ENCODE measurements around the gene POLR2E. TPM values are rescaled to one million over a fixed set of nuclear protein-coding genes. Genes with fewer than 3 reads are reported as not detected.
A peak's percentile ranks its signal among the peaks of the same experiment; 100 is the strongest.

The POLR2E gene
- polyA plus RNA-seq, 3 donors = 183 to 222 (median 195) TPM

GRCh38 chr19:1112268-1113029 lies 17.3 kb upstream of the POLR2E start:
- no peak overlapping the region for H3K27ac ChIP-seq (ENCODE audit: low read depth in 1 of 2, low read length in 2 of 2)

More at GRCh38 chr19:1112268-1113029, 17.3 kb upstream of the POLR2E start:
- 92% methylated on average over 39 of the region's 71 CpGs for WGBS (ENCODE audit: insufficient coverage)
- no peak for TF ChIP-seq CTCF (IDR thresholded peaks at IDR 0.05)
- no peak overlapping the region for H3K4me3 ChIP-seq (replicated peaks in 1 of 3; ENCODE audit: low read depth in 2 of 3, low read length in 3 of 3)
- H2AFZ ChIP-seq (ENCODE audit: insufficient read depth, low read depth, low read length, poor library complexity, severe bottlenecking) = no peak overlapping the region
- Mint-ChIP-seq H3K4me3 (no peak overlapping the region), H3K4me1 (peaks cover 8% of the 10 kb centered on the region), H3K9me3 (no peaks in the 10 kb centered on the region), H3K36me3 (peaks cover 16 to 64% of the 10 kb centered on the region in 2 donors), H3K27ac (peak overlapping the region in 1 of 7 donors; percentile 62), H3K27me3 (ENCODE audit: low read depth in 3 of 3) (no peaks in the 10 kb centered on the region)
- H3K36me3 ChIP-seq (replicated peaks in 1 of 2; ENCODE audit: control insufficient read depth in 1 of 2, insufficient read depth in 2 of 2, low read length in 2 of 2) = peaks cover 61 to 79% of the 10 kb centered on the region in 2 donors
- H3K9ac ChIP-seq (ENCODE audit: insufficient read depth, low read length, poor library complexity, severe bottlenecking) = no peak overlapping the region
- intact Hi-C loops (cut with micrococcal nuclease) = loop anchor here (5.0 kb wide), 2 partner anchors 80 to 130 kb away; partner anchors contain the start of gene ATP5F1D (in 1 of the 2)
- H3K4me2 ChIP-seq (replicated peaks; ENCODE audit: extremely low read depth, low read length, poor library complexity, severe bottlenecking) = no peak overlapping the region
- no peaks in the 10 kb centered on the region for H3K79me2 ChIP-seq (ENCODE audit: insufficient read depth, low read length)
- H3K27me3 ChIP-seq (ENCODE audit: control insufficient read depth in 2 of 2, insufficient read depth in 2 of 2, low read length in 2 of 2) = no peaks in the 10 kb centered on the region
- peaks cover 9 to 19% of the 10 kb centered on the region in 2 donors for H3K4me1 ChIP-seq (ENCODE audit: control insufficient read depth in 1 of 2, insufficient read depth in 2 of 2, low read length in 2 of 2)
- H4K20me1 ChIP-seq (ENCODE audit: insufficient read depth, low read length) = peaks cover 86% of the 10 kb centered on the region
- H3K9me3 ChIP-seq (replicated peaks in 1 of 2; ENCODE audit: control insufficient read depth in 1 of 2, insufficient read depth in 1 of 2, low read length in 2 of 2) = no peaks in the 10 kb centered on the region
- no peak for DNase-seq
